Midbrain (tissue), 1 donor: ENCODE results near the gene RXFP4.
A peak's percentile ranks its signal among the peaks of the same experiment; 100 is the strongest.
"Not testable (repeated sequence)": the region's sequence is repeated elsewhere in the genome, so short reads cannot be mapped to it uniquely, and the experiment has no call there.

ENCODE experiments used
- DNase-seq: peaks from one replicate; lab custom pipeline; 2025; lab: John Stamatoyannopoulos, UW

The RXFP4 gene, protein sequence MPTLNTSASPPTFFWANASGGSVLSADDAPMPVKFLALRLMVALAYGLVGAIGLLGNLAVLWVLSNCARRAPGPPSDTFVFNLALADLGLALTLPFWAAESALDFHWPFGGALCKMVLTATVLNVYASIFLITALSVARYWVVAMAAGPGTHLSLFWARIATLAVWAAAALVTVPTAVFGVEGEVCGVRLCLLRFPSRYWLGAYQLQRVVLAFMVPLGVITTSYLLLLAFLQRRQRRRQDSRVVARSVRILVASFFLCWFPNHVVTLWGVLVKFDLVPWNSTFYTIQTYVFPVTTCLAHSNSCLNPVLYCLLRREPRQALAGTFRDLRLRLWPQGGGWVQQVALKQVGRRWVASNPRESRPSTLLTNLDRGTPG

GRCh38 chr1:155940993-155941844 lies at the start of gene RXFP4:
Gene RXFP4 (plus strand): TSS chr1:155941638. CDS start chr1:155941710, 72 bp downstream.
- no peak for DNase-seq

GRCh38 chr1:155892796-155893195 lies 48.6 kb upstream of the RXFP4 start:
- no peak for DNase-seq

DNA sequence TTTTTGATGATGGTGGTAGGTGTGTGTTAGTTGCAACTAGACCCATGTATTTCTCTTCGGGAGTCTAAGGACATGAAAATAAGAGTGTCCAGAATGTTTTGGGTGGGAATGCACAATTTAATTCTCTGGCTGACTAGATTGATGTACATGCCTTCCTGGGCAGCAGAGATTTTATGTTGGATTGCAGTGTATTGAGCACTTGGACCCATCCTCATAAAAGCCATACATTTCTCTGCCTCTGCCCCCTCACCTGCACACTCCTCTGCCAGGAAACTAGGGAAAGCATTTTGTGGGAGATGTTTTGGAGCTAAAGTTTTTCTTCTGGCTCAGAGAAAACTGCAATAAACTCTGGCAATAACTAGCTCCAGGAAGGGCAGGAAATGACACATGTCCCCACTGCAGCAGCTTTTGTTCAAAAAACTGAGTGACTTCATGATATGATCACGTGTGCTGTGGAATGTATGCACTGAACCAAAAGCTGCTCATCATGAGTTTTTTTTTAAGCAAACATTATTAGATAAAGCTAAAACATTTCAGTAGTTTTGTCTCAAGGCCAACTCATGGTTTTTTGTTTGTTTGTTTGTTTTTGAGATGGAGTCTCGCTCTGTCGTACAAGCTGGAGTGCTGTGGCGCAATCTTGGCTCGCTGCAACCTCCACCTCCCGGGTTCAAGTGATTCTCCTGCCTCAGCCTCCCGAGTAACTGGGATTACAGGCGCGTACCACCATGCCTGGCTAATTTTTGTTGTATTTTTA lies 47.9 kb upstream of the RXFP4 start:
- DNase-seq, result no peak

DNA sequence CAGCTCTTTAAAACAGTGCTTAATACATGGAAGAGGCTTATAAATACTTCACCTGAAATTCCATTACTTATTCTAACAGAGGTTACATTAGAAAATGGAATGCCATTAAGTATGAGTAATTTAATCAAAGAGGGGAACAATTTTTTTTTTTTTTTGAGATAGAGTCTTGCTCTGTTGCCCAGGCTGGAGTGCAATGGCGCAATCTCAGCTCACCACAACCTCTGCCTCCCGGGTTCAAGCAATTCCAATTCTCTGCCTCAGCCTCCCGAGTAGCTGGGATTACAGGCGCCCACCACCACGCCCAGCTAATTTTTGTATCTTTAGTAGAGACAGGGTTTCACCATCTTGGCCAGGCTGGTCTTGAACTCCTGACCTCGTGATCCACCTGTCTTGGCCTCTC lies 45.8 kb upstream of the RXFP4 start:
- DNase-seq, result not testable (repeated sequence)

DNA sequence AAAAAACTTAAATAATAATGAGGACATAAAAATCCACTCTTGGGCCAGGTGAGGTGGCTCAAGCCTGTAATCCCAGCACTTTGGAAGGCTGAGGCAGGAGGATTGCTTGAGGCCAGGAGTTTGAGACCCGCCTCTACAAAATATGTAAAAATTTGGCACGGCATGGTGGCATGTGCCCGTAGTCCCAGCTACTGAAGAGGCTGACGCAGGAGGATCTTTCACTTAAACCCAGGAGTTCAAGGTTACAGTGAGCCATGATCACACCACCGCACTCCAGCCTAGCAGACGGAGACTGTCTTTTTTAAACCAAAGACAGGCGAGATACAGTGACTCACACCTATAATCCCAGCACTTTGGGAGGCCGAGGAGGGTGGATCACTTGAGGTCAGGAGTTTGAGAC lies 45.0 kb upstream of the RXFP4 start:
- DNase-seq, result not testable (repeated sequence)

DNA sequence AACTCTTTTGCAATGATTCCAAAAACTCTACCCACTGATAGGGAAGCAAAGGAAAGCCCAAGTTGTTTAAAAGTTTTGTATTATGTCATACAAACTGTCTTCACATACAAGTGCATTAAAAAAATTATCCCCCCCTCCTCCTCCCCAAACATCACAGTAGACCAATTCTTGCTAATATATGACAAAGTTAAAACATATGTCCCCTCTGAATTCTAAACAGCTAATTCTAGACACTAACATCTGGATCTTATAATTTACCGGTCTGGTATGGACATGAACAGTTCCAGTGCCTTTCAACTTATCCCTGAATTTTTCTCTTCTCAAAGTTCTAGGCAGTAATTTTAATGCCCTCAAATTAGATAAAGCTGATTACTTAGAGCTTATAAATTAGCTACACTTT lies 43.7 kb upstream of the RXFP4 start:
- no peak for DNase-seq

DNA sequence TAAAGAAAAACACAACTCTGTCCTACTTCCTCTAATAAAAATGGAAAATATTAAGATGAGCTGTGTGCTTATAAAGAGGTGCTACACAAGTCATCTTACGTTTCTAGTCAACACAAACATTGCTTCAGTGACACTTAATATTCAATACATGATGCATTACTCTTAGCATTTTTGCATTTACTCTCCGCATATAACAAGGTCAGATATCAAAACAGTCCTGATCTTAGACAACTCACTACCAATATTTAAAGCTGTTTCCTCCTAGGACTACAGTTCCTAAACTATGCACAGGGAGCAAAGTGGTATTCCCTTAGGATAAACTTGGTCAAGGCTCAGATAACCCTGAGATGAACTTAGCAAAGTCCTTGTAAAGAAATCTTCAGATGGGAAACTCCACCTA lies 42.5 kb upstream of the RXFP4 start:
- DNase-seq, result no peak

DNA sequence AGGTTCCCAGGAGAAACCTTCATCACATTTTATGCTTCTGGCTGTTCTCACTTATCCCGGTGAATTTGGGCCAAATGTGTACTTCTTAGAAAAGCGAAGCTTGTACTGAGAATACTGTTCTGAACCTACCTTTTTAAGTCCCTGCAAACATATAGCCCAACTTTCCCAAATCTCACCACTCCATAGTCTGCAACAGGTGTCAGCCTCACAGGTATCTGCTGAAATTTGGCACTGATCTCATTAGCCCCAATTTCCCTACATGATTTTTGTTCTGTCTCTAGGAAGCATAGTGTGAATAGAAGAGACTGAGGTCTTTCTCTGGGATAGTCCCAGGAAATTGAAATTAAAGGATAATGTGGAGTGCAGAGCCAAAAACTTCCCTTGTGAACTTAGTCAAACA lies 41.8 kb upstream of the RXFP4 start:
- DNase-seq, result no peak

DNA sequence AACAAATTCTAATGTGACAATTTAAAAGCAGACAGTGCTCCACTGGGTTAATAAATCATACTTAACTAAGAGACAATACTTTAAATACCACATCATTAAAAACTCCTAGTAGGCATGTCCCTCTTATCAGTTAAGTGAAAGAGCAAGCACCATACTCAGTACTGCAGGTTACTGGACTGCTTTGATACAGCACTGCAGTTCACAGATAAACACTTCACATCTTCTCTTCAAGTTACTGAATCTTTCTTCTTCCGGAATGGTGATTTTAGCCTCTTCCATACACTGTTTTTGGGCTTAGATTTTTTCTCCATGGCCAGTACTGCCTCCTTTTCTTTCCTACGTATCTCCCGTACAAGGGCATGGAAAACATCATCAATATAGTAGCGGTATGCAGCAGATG lies 41.3 kb upstream of the RXFP4 start:
- no peak for DNase-seq

GRCh38 chr1:155904261-155904660 lies 37.2 kb upstream of the RXFP4 start:
- no peak for DNase-seq

GRCh38 chr1:155909894-155910293 lies 31.5 kb upstream of the RXFP4 start:
- no peak for DNase-seq

- peak; percentile 63 for DNase-seq
Observed at GRCh38 chr1:155910621-155911121, 30.8 kb upstream of the RXFP4 start.

GRCh38 chr1:155911156-155912055 lies 30.0 kb upstream of the RXFP4 start, which contains the start of gene RIT1:
Gene RIT1 (minus strand): TSS chr1:155911349. CDS start chr1:155910761, 588 bp downstream.
- DNase-seq, result peak; percentile 83

DNA sequence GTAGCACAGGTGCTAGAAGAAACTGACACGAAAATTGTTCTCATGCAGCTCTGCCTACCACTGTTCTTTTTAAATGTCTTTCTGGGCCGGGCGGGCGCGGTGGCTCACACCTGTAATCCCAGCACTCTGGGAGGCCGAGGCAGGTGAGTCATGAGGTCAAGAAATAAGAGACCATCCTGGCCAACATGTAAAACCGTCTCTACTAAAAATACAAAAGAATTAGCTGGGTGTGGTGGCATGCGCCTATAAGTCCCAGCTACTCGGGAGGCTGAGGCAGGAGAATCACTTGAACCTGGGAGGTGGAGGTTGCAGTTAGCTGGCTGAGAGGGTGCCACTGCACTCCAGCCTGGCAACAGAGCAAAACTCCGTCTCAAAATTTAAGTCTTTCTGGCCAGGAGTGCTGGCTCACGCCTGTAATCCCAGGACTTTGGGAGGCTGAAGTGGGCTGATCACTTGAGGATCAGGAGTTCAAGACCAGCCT lies 29.3 kb upstream of the RXFP4 start:
- no peak for DNase-seq

DNA sequence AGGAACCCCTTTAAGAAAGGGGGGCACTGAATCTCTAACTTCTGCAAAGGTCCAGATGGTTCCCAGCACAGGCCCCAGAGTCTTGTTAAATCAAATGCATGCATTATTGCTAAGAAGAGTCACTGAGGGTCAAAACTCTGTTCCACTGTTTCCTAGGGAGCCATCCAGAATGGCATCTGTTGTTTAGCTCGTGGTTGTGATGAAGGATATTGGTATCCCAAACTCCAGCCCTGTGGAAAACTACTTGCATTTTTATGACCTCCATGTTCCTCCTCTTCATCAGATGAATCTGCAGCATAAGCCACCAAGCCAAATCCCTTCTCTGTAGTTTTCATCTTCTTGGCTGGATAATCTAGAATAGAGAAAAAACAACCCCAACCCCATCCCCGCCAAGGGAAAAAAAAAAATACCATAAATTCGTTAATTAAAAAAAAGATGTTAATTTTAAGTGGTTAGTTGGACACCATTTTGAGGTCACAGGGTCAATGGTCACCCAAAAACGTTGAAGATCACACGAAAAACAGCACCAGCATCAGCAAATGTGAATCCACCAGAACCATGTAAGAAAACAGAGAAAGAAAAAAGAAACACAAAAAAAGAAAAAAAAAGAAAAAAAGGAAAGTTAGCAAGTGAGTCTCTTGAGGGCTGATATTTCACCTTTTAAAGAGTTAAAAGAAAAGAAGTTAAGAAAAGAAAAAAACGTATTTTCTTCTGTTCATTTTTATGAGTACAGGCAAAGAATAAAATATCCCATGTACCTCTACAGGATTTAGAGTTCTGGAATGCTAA lies 27.3 kb upstream of the RXFP4 start:
- DNase-seq, result no peak

GRCh38 chr1:155918660-155919059 lies 22.8 kb upstream of the RXFP4 start:
- no peak for DNase-seq

DNA sequence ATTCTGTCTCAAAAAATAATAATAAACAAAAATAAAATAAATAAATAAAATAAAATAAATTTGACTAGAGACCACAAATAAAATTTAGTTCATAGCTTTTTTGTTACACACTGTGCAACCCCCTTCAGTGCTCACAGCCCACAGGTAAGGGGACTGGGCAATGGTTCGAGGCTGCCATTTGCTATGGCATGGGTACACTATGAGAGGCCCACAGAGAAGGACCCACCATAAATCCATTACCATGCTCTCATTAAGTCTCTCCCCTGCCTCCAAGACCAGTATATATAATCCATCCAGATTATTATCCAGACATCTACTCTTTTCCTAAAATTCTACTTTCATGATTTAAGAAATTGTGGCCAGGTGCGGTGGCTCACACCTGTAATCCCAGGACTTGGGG lies 21.6 kb upstream of the RXFP4 start:
- no peak for DNase-seq

DNA sequence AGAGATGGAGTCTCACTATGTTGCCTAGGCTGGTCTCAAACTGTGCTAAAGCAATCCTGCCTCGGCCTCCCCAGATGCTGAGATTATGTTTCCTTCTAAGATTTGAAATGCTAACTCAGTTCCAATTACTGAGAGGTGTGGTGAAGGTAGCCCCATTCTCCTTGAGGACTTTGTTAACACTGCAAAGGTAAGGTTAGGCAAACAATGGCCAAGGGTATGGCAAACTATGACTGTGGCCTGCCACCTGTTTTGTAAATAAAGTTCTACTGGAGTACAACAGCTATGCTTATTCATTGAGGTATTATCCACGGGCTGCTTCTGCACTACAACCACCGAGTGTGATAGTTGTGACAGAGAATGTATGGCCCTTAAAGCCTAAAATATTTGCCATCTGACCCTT lies 20.7 kb upstream of the RXFP4 start:
- no peak for DNase-seq

GRCh38 chr1:155925506-155925905 lies 15.9 kb upstream of the RXFP4 start:
- no peak for DNase-seq

- no peak for DNase-seq
Observed at GRCh38 chr1:155929057-155929456, 12.4 kb upstream of the RXFP4 start.
